HL-60 (cell line): ENCODE measurements around the gene GCNT4.

Experiments used
- DNase-seq, 2 experiments: peaks; one replicate each; pipeline ENCODE4 v3.0.0-alpha.2; 2010 to 2020; ENCODE audit warnings: low read depth in 1 of 2, low spot score in 1 of 2
- H3K27ac ChIP-seq: fragments of 250-450 bp; sonication (Bioruptor Pico); replicated peaks from 2 replicates; pipeline ENCODE4 v1.5.1; 2020; ENCODE audit warnings: mild to moderate bottlenecking, moderate library complexity
- H3K27me3 ChIP-seq: fragments of 250-450 bp; sonication (Bioruptor Pico); 2 replicates; pipeline ENCODE4 v1.5.1; 2021; ENCODE audit warnings: mild to moderate bottlenecking, moderate library complexity; ENCODE audit not compliant: insufficient read depth, poor library complexity, severe bottlenecking
- H3K4me3 ChIP-seq: replicated peaks from 2 replicates; pipeline ENCODE4 v1.5.1; 2011; ENCODE audit warnings: mild to moderate bottlenecking, control low read depth, low read length; ENCODE audit not compliant: insufficient read depth
- CTCF ChIP-seq: IDR thresholded peaks from one replicate; pipeline ENCODE4 v1.5.1; 2011; ENCODE audit warnings: low read length, control low read depth, inconsistent platforms; ENCODE audit not compliant: insufficient read depth
- GABPA ChIP-seq: IDR thresholded peaks from 2 replicates; pipeline ENCODE4 v1.6.1; 2012; ENCODE audit warnings: low read depth
- POLR2AphosphoS5 ChIP-seq: IDR thresholded peaks from 2 replicates; pipeline ENCODE4 v1.6.1; 2012; ENCODE audit warnings: low read depth
- REST ChIP-seq: IDR thresholded peaks from 2 replicates; pipeline ENCODE4 v1.6.1; 2012; ENCODE audit warnings: low read depth; ENCODE audit not compliant: insufficient replicate concordance
- SPI1 ChIP-seq: IDR thresholded peaks from 2 replicates; pipeline ENCODE4 v1.6.1; 2012; ENCODE audit warnings: low read depth, mild to moderate bottlenecking, borderline replicate concordance

GCNT4 gene

GRCh38 chr5:75054134-75054930 lies 2.0 kb upstream of the GCNT4 start:
- no peak for DNase-seq
- H3K4me3 ChIP-seq, result no peak overlapping the region
- H3K27ac ChIP-seq, result no peak overlapping the region
- H3K27me3 ChIP-seq, result peaks cover 10% of the 10 kb centered on the region
- no peak for TF ChIP-seq SPI1
- TF ChIP-seq GABPA, result no peak
- TF ChIP-seq REST, result no peak
- TF ChIP-seq POLR2AphosphoS5, result no peak
- no peak for TF ChIP-seq CTCF

- TF ChIP-seq GABPA, result no peak
- no peak for TF ChIP-seq POLR2AphosphoS5
- TF ChIP-seq REST, result no peak
- TF ChIP-seq SPI1, result no peak
- no peak for TF ChIP-seq CTCF
- peak; percentile 3 to 7 for DNase-seq
- H3K27me3 ChIP-seq, result peaks cover 10% of the 10 kb centered on the region
- no peak overlapping the region for H3K27ac ChIP-seq
- peak overlapping the region; percentile 54 for H3K4me3 ChIP-seq
Measured at GRCh38 chr5:75053304-75054133, 1.2 kb upstream of the GCNT4 start.

- DNase-seq, result no peak
- Histone ChIP-seq H3K4me3 (peak overlapping the region; percentile 54), H3K27ac (no peak overlapping the region), H3K27me3 (peaks cover 10% of the 10 kb centered on the region)
- TF ChIP-seq GABPA, result no peak
- no peak for TF ChIP-seq CTCF
- no peak for TF ChIP-seq POLR2AphosphoS5
- no peak for TF ChIP-seq SPI1
- no peak for TF ChIP-seq REST
Measured at GRCh38 chr5:75053054-75053303, 621 bp upstream of the GCNT4 start.
